B cell (primary cell): Measurements from ENCODE around the gene STOML1. TPM values are rescaled to one million over a fixed set of nuclear protein-coding genes. Genes with fewer than 3 reads are reported as not detected.
A peak's percentile ranks its signal among the peaks of the same experiment; 100 is the strongest.

ENCODE experiments used
- ATAC-seq: fragments of 200-7000 bp; cut with Tn5 transposase; one replicate; pipeline ENCODE4 v1.10.0; 2021; ENCODE audit warnings: low read depth, mild to moderate bottlenecking, moderate number of reproducible peaks, moderate library complexity
- CTCF ChIA-PET: fragments of 350-600 bp; sonication (Branson Sonifier 250); formaldehyde crosslinking; loops from one replicate; lab custom pipeline; 2021; ENCODE audit warnings: antibody characterized with exemption, inconsistent platforms; lab: Charles Lee
- POLR2A ChIA-PET: fragments of 350-600 bp; sonication (Branson Sonifier 250); formaldehyde crosslinking; loops from one replicate; lab custom pipeline; 2021; ENCODE audit warnings: antibody characterized with exemption; lab: Charles Lee
- DNase-seq: peaks from one replicate; pipeline ENCODE4 v3.0.0; 2013
- H2AFZ ChIP-seq: 2 replicates; pipeline ENCODE4 v1.6.1; 2012; ENCODE audit warnings: mild to moderate bottlenecking, low read depth, low read length; ENCODE audit not compliant: insufficient read depth, poor library complexity, severe bottlenecking
- H3K27ac ChIP-seq, 2 donors: 1 replicate in 1 of 2; 2 replicates in 1 of 2; pipeline ENCODE4 v1.5.1; 2012 to 2013; ENCODE audit warnings: low read length in 2 of 2, mild to moderate bottlenecking in 2 of 2, moderate library complexity in 1 of 2
- H3K27me3 ChIP-seq, 4 experiments: fragments of 200-600 bp in 1 of 4; sonication (generic) in 1 of 4; replicated peaks in 1 of 4; 1 replicate in 2 of 4; 2 replicates in 2 of 4; pipeline versions ENCODE4 v1.6.1 to v1.7.0; 2013 to 2016; ENCODE audit warnings: low read length in 3 of 4, mild to moderate bottlenecking in 2 of 4, mixed read lengths in 1 of 4, moderate library complexity in 1 of 4; ENCODE audit not compliant: insufficient read depth in 4 of 4, control insufficient read depth in 3 of 4; ENCODE audit errors: control extremely low read depth in 1 of 4
- H3K36me3 ChIP-seq, 2 experiments: replicated peaks in 1 of 2; 1 replicate in 1 of 2; 2 replicates in 1 of 2; pipeline versions ENCODE4 v1.6.1 to v1.7.1; 2013; ENCODE audit warnings: low read length in 1 of 2; ENCODE audit not compliant: insufficient read depth in 2 of 2, control insufficient read depth in 1 of 2; ENCODE audit errors: control extremely low read depth in 1 of 2, extremely low read depth in 1 of 2
- H3K4me1 ChIP-seq, 2 donors: fragments of 200-600 bp in 1 of 2; sonication (generic) in 1 of 2; 1 replicate in 1 of 2; 2 replicates in 1 of 2; pipeline versions ENCODE4 v1.5.1 to v1.6.1; 2013 to 2017; ENCODE audit warnings: low read length in 2 of 2; ENCODE audit not compliant: control insufficient read depth in 2 of 2, insufficient read depth in 2 of 2
- H3K4me2 ChIP-seq: replicated peaks from 2 replicates; pipeline ENCODE3; 2012; ENCODE audit warnings: mild to moderate bottlenecking, low read depth, low read length; ENCODE audit not compliant: poor library complexity, severe bottlenecking
- H3K4me3 ChIP-seq, 5 experiments: fragments of 200-600 bp in 1 of 5; sonication (generic) in 1 of 5; 1 replicate in 3 of 5; 2 replicates in 2 of 5; pipeline versions ENCODE4 v1.5.1 to v1.7.0; 2011 to 2016; ENCODE audit warnings: low read length in 4 of 5, mild to moderate bottlenecking in 4 of 5, low read depth in 2 of 5, control low read depth in 1 of 5, moderate library complexity in 1 of 5; ENCODE audit not compliant: insufficient read depth in 1 of 5; ENCODE audit errors: control extremely low read depth in 1 of 5, extremely low read depth in 1 of 5
- H3K79me2 ChIP-seq: fragments of 200-600 bp; sonication (generic); one replicate; pipeline ENCODE4 v1.6.0; 2016; ENCODE audit warnings: low read length; ENCODE audit not compliant: control insufficient read depth, insufficient read depth
- H3K9ac ChIP-seq: fragments of 200-600 bp; sonication (generic); 2 replicates; pipeline ENCODE4 v1.6.1; 2017; ENCODE audit warnings: mild to moderate bottlenecking, low read length, moderate library complexity
- H3K9me3 ChIP-seq, 3 donors: one replicate each; pipeline versions ENCODE4 v1.6.1 to v1.7.1; 2013; ENCODE audit warnings: low read length in 2 of 3; ENCODE audit not compliant: control insufficient read depth in 2 of 3, insufficient read depth in 1 of 3; ENCODE audit errors: control extremely low read depth in 1 of 3
- H4K20me1 ChIP-seq: 2 replicates; pipeline ENCODE4 v1.6.0; 2012; ENCODE audit warnings: mild to moderate bottlenecking, low read length; ENCODE audit not compliant: insufficient read depth, control insufficient read depth, poor library complexity, severe bottlenecking
- H3K27ac Mint-ChIP-seq: one replicate; pipeline ENCODE4 v1.8.0; 2021; ENCODE audit warnings: mixed read lengths
- H3K27me3 Mint-ChIP-seq: one replicate; pipeline ENCODE4 v1.8.0; 2021; ENCODE audit warnings: mixed read lengths
- H3K4me1 Mint-ChIP-seq: one replicate; pipeline ENCODE4 v1.8.0; 2021; ENCODE audit warnings: mixed read lengths
- H3K4me3 Mint-ChIP-seq: one replicate; pipeline ENCODE4 v1.8.0; 2021; ENCODE audit warnings: mixed read lengths
- H3K9me3 Mint-ChIP-seq: one replicate; pipeline ENCODE4 v1.8.0; 2022; ENCODE audit warnings: mixed read lengths; ENCODE audit not compliant: insufficient read depth
- EZH2 ChIP-seq: IDR thresholded peaks from 2 replicates; pipeline ENCODE4 v1.6.1; 2012; ENCODE audit warnings: borderline replicate concordance, low read depth, mild to moderate bottlenecking, moderate library complexity, low read length; ENCODE audit not compliant: insufficient read depth, poor library complexity, severe bottlenecking
- WGBS: methylation state at CpG from one replicate; pipeline ENCODE4 v1.1.5; 2013; ENCODE audit warnings: missing lambda C conversion rate; ENCODE audit not compliant: insufficient coverage; 5-methylcytosine and 5-hydroxymethylcytosine counted together
- intact Hi-C: fragments of 100-400 bp; cut with micrococcal nuclease; formaldehyde crosslinking; loops from one replicate; pipeline ENCODE4 v1.10.0; 2022
- polyA plus RNA-seq: library from polyadenylated mRNA; depleted of rRNA; stranded (reverse); fragments of >200 nt; gene quantifications from 2 replicates; pipeline ENCODE4 v1.2.3, GENCODE V29; 2012
- total RNA-seq, 2 donors: library from RNA; stranded (reverse); fragments of 120-200 nt in 1 of 2; gene quantifications; 1 replicate in 1 of 2; 2 replicates in 1 of 2; pipeline versions ENCODE4 v1.2.3 to v1.2.4, GENCODE V29; 2013 to 2022
- TF ChIP-seq, protein P1 (sequence below): fragments of 200-600 bp; IDR thresholded peaks from one replicate; pipeline ENCODE4 v1.8.0; 2022; ENCODE audit warnings: antibody characterized with exemption, mild to moderate bottlenecking

STOML1 gene
- total and polyA plus RNA-seq, 2 donors (not counting 1 experiment from before 2014, with no cell fraction given), result 6.2 to 11.3 TPM

- TF ChIP-seq, protein P1, sequence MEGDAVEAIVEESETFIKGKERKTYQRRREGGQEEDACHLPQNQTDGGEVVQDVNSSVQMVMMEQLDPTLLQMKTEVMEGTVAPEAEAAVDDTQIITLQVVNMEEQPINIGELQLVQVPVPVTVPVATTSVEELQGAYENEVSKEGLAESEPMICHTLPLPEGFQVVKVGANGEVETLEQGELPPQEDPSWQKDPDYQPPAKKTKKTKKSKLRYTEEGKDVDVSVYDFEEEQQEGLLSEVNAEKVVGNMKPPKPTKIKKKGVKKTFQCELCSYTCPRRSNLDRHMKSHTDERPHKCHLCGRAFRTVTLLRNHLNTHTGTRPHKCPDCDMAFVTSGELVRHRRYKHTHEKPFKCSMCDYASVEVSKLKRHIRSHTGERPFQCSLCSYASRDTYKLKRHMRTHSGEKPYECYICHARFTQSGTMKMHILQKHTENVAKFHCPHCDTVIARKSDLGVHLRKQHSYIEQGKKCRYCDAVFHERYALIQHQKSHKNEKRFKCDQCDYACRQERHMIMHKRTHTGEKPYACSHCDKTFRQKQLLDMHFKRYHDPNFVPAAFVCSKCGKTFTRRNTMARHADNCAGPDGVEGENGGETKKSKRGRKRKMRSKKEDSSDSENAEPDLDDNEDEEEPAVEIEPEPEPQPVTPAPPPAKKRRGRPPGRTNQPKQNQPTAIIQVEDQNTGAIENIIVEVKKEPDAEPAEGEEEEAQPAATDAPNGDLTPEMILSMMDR, result no peak
- TF ChIP-seq EZH2, result no peak
- Mint-ChIP-seq H3K9me3 (no peaks in the 10 kb centered on the region), H3K4me3 (peak overlapping the region; percentile 49), H3K27ac (peak overlapping the region; percentile 70), H3K4me1 (peaks cover 62% of the 10 kb centered on the region), H3K27me3 (no peaks in the 10 kb centered on the region)
- Histone ChIP-seq H2AFZ (no peak overlapping the region), H3K9ac (no peak overlapping the region), H3K4me2 (peak overlapping the region; percentile 46), H3K36me3 (no peaks in the 10 kb centered on the region), H3K27ac (peak overlapping the region; percentile 34 to 41), H3K4me3 (no peak overlapping the region), H3K9me3 (no peaks in the 10 kb centered on the region), H3K79me2 (peaks cover 8% of the 10 kb centered on the region), H4K20me1 (no peaks in the 10 kb centered on the region), H3K27me3 (no peaks in the 10 kb centered on the region), H3K4me1 (peaks cover 44 to 56% of the 10 kb centered on the region in 2 donors)
- DNase-seq (no peak), ATAC-seq (no peak)
- POLR2A ChIA-PET, result no interaction called here
- intact Hi-C loops, result no loop called here
- WGBS, result 73% methylated on average over 11 of the region's 13 CpGs
- CTCF ChIA-PET, result interaction anchor here (1.1 to 1.3 kb wide), 3 partner anchors 9 to 11 kb away, joined by 3 to 4 read pairs (median 3); partner anchors contain the start of gene PML
Observed at GRCh38 chr15:73984208-73984979, 7.7 kb downstream of the STOML1 start.

DNA sequence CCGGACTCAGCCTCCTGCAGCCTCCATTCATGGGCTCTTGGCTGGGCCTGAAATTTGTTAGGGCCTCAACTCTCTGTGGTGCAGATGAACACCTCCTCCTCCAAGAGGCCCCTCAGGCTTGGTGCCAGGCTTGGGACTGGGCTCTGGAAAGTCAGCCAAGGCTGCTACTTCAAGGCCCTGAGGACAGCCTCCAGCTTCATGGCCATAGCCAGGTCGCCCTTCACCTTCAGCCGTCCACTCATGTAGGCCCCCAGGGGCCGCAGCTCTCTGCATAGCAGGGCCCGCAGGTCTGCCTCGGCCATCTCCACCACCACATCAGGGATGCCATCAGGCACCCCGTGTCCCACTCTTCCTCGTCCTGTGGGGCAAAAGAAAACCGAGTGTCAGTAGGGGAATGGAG is 8.3 kb downstream of the STOML1 start:
- Histone ChIP-seq H3K27me3 (no peaks in the 10 kb centered on the region), H2AFZ (no peak overlapping the region), H3K4me1 (peaks cover 44 to 56% of the 10 kb centered on the region in 2 donors), H3K4me2 (no peak overlapping the region), H3K79me2 (peaks cover 8% of the 10 kb centered on the region), H4K20me1 (no peaks in the 10 kb centered on the region), H3K9ac (no peak overlapping the region), H3K4me3 (no peak overlapping the region), H3K9me3 (no peaks in the 10 kb centered on the region), H3K36me3 (no peaks in the 10 kb centered on the region), H3K27ac (no peak overlapping the region)
- Mint-ChIP-seq H3K27me3 (no peaks in the 10 kb centered on the region), H3K4me3 (no peak overlapping the region), H3K9me3 (no peaks in the 10 kb centered on the region), H3K4me1 (peaks cover 63% of the 10 kb centered on the region), H3K27ac (no peak overlapping the region)
- TF ChIP-seq EZH2, result no peak
- TF ChIP-seq, protein P1, result no peak
- ATAC-seq, result no peak
- 100% methylated on average over 3 of the region's 9 CpGs for WGBS
- POLR2A ChIA-PET, result interaction anchor here (1.0 kb wide), 1 partner anchor 9 kb away, joined by 3 read pairs; no protein-coding TSS in a partner anchor
- intact Hi-C loops, result no loop called here
- DNase-seq, result no peak
- CTCF ChIA-PET, result interaction anchor here (0.9 to 1.3 kb wide), 3 partner anchors 10 to 24 kb away, joined by 3 to 9 read pairs (median 3); partner anchors contain the start of gene PML
